Measurements from ENCODE around the gene THYN1. TPM values are rescaled to one million over a fixed set of nuclear protein-coding genes. Genes with fewer than 3 reads are reported as not detected.
"Not testable (repeated sequence)": the region's sequence is repeated elsewhere in the genome, so short reads cannot be mapped to it uniquely, and the experiment has no call there.

Gene THYN1
- total and polyA plus RNA-seq, 2 donors from 2014 or later, result 32.2 to 74.0 TPM

GRCh38 chr11:134287561-134287960 lies 34.4 kb upstream of the THYN1 start:
- Histone ChIP-seq H3K9ac (ENCODE audit: low read length in 3 of 3) (no peak overlapping the region), H3K27ac (ENCODE audit: low read depth in 2 of 2, low read length in 2 of 2) (no peak overlapping the region), H3K27me3 (ENCODE audit: control insufficient read depth, insufficient read depth, low read length) (no peaks in the 10 kb centered on the region), H3K4me3 (ENCODE audit: low read length in 3 of 3) (no peak overlapping the region), H3K36me3 (ENCODE audit: control insufficient read depth in 2 of 3, insufficient read depth in 3 of 3, low read length in 3 of 3) (no peaks in the 10 kb centered on the region), H3K9me3 (ENCODE audit: control insufficient read depth in 2 of 3, insufficient read depth in 1 of 3, low read length in 3 of 3) (no peaks in the 10 kb centered on the region), H3K4me1 (ENCODE audit: control insufficient read depth in 2 of 3, insufficient read depth in 2 of 3, low read depth in 1 of 3, low read length in 3 of 3) (no peaks in the 10 kb centered on the region)
- no peak for FAIRE-seq
- DNase-seq, result no peak
- intact Hi-C loops (cut with DNase I), result no loop called here
- no peak for TF ChIP-seq CTCF (IDR thresholded peaks at IDR 0.05; ENCODE audit: borderline replicate concordance, extremely low read depth, insufficient read depth)

- H3K9me3 ChIP-seq (ENCODE audit: control insufficient read depth in 2 of 3, insufficient read depth in 1 of 3, low read length in 3 of 3); DNase-seq; H3K4me1 ChIP-seq (ENCODE audit: control insufficient read depth in 2 of 3, insufficient read depth in 2 of 3, low read depth in 1 of 3, low read length in 3 of 3); H3K36me3 ChIP-seq (ENCODE audit: control insufficient read depth in 2 of 3, insufficient read depth in 3 of 3, low read length in 3 of 3); FAIRE-seq; H3K9ac ChIP-seq (ENCODE audit: low read length in 3 of 3); H3K27me3 ChIP-seq (ENCODE audit: control insufficient read depth, insufficient read depth, low read length); H3K4me3 ChIP-seq (ENCODE audit: low read length in 3 of 3); intact Hi-C loops (cut with DNase I); H3K27ac ChIP-seq (ENCODE audit: low read depth in 2 of 2, low read length in 2 of 2): not testable (repeated sequence)
Observed at GRCh38 chr11:134284349-134284748, 31.2 kb upstream of the THYN1 start.

- no peaks in the 10 kb centered on the region for H3K36me3 ChIP-seq (ENCODE audit: control insufficient read depth in 2 of 3, insufficient read depth in 3 of 3, low read length in 3 of 3)
Observed at GRCh38 chr11:134283461-134284230, 30.5 kb upstream of the THYN1 start.

More at GRCh38 chr11:134283461-134284230, 30.5 kb upstream of the THYN1 start:
- no peaks in the 10 kb centered on the region for H3K9me3 ChIP-seq (ENCODE audit: control insufficient read depth in 2 of 3, insufficient read depth in 1 of 3, low read length in 3 of 3)
- no peaks in the 10 kb centered on the region for H3K4me1 ChIP-seq (ENCODE audit: control insufficient read depth in 2 of 3, insufficient read depth in 2 of 3, low read depth in 1 of 3, low read length in 3 of 3)
- FAIRE-seq (no peak), DNase-seq (no peak)
- no peaks in the 10 kb centered on the region for H3K27me3 ChIP-seq (ENCODE audit: control insufficient read depth, insufficient read depth, low read length)
- H3K27ac ChIP-seq (ENCODE audit: low read depth in 2 of 2, low read length in 2 of 2), result no peak overlapping the region
- intact Hi-C loops (cut with DNase I), result no loop called here
- H3K9ac ChIP-seq (ENCODE audit: low read length in 3 of 3), result no peak overlapping the region
- no peak for TF ChIP-seq CTCF (IDR thresholded peaks at IDR 0.05; ENCODE audit: borderline replicate concordance, extremely low read depth, insufficient read depth)
- no peak overlapping the region for H3K4me3 ChIP-seq (ENCODE audit: low read length in 3 of 3)

Data from kidney (tissue), 14 donors.